ENCODE results near the gene RAD51B.
"Not testable (repeated sequence)": the region's sequence is repeated elsewhere in the genome, so short reads cannot be mapped to it uniquely, and the experiment has no call there.

Gene RAD51B

DNA sequence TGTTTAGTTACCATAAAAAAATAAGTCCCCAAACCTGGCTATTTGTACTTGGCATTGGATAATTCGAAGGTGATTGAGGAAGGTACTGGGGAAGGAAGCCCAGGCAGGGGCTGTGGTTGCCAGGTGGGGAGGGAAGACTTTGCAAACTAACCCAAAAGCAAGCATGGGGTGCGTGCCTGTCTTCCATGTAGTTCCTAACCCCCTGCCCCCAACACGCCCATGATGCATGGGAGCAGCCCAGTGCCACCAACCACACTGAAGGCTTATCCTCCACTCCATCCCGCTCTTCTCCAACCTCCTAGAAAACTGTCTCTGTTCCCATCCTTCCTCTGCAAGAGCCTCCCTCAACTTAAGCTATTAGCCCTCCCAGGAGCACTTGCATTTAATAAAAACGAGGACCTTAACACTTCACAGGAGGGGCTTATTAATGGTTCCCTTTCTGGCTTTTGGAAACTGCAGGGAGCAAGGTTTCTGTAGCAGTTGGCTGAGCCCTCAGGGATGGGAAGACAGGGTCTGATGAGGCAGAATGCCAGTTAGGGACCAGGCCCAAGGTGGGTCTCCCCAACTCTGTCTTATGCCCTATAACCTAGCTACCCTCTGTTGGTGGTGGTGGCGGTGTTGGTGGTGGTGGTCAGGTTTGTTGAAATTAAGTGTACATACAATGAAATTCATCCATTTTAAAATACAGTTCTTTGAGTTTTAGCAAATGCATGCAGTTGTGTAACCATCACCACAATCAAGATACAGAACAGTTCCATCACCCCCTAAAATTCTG is 877.3 kb downstream of the RAD51B start:
- H2AFZ ChIP-seq: no peak overlapping the region
- no peak overlapping the region for H3K9ac ChIP-seq

GRCh38 chr14:68698773-68699172 is 879.2 kb downstream of the RAD51B start:
- not testable (repeated sequence) for H3K4me3 ChIP-seq (ENCODE audit: low read depth, low read length); H3K27me3 ChIP-seq (ENCODE audit: control insufficient read depth, insufficient read depth, low read length); H3K9me3 ChIP-seq (ENCODE audit: control insufficient read depth, low read length); H3K36me3 ChIP-seq (ENCODE audit: control insufficient read depth, insufficient read depth, low read length); H3K4me1 ChIP-seq; H2AFZ ChIP-seq; H3K79me2 ChIP-seq; H3K4me2 ChIP-seq (ENCODE audit: low read length); H3K27ac ChIP-seq; H3K9ac ChIP-seq

More for the DNA sequence above, 877.3 kb downstream of the RAD51B start:
- no peaks in the 10 kb centered on the region for H3K79me2 ChIP-seq
- no peaks in the 10 kb centered on the region for H3K36me3 ChIP-seq (ENCODE audit: control insufficient read depth, insufficient read depth, low read length)
- no peak overlapping the region for H3K27ac ChIP-seq
- TF ChIP-seq, protein P1, sequence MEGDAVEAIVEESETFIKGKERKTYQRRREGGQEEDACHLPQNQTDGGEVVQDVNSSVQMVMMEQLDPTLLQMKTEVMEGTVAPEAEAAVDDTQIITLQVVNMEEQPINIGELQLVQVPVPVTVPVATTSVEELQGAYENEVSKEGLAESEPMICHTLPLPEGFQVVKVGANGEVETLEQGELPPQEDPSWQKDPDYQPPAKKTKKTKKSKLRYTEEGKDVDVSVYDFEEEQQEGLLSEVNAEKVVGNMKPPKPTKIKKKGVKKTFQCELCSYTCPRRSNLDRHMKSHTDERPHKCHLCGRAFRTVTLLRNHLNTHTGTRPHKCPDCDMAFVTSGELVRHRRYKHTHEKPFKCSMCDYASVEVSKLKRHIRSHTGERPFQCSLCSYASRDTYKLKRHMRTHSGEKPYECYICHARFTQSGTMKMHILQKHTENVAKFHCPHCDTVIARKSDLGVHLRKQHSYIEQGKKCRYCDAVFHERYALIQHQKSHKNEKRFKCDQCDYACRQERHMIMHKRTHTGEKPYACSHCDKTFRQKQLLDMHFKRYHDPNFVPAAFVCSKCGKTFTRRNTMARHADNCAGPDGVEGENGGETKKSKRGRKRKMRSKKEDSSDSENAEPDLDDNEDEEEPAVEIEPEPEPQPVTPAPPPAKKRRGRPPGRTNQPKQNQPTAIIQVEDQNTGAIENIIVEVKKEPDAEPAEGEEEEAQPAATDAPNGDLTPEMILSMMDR (IDR thresholded peaks at IDR 0.05): no peak
- no peak overlapping the region for H3K4me2 ChIP-seq (ENCODE audit: low read length)
- no peaks in the 10 kb centered on the region for H3K4me1 ChIP-seq
- no peaks in the 10 kb centered on the region for H3K27me3 ChIP-seq (ENCODE audit: control insufficient read depth, insufficient read depth, low read length)
- no peaks in the 10 kb centered on the region for H3K9me3 ChIP-seq (ENCODE audit: control insufficient read depth, low read length)
- H3K4me3 ChIP-seq (ENCODE audit: low read depth, low read length): no peak overlapping the region

DNA sequence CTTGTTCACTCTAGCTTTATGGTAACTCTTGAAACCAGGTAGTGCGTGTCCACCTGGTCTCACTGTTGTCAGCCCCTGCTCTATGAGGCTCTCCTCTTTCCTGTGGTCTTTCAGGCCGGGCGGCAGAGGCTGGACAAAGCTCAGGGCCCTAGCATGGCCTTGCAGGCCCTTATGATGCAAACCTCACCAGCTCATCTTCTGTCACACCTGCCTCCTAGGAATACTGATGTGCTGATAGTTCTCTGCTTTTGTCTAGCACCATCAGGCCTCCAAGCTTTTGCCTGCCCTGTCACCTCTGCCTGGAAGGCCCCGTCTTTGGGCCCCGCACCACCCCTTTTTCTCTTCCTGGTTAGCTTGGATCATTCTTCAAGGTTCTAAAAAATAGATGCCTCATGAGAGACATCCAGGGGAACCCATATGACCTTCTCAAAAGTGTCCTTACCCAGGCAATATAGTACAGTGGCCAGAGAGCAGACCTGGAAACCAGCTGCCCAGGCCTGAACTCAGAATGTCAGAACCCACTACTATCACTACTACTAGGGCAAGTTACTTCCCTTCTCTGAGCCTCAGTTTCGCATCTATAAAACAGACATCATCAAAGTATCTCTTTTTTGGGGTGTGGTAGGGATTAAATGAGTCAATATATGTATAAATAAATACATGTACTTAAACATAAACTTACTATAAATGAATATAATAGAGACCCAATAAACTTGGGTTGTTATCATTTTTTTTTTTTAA is 881.6 kb downstream of the RAD51B start:
- H2AFZ ChIP-seq: no peak overlapping the region
- H3K4me2 ChIP-seq (ENCODE audit: low read length): no peak overlapping the region
- H3K9ac ChIP-seq: no peak overlapping the region
- H3K36me3 ChIP-seq (ENCODE audit: control insufficient read depth, insufficient read depth, low read length): no peaks in the 10 kb centered on the region
- no peaks in the 10 kb centered on the region for H3K79me2 ChIP-seq
- TF ChIP-seq, protein P1 (IDR thresholded peaks at IDR 0.05): no peak
- no peaks in the 10 kb centered on the region for H3K9me3 ChIP-seq (ENCODE audit: control insufficient read depth, low read length)
- no peak overlapping the region for H3K4me3 ChIP-seq (ENCODE audit: low read depth, low read length)
- H3K4me1 ChIP-seq: peaks cover 3% of the 10 kb centered on the region
- H3K27ac ChIP-seq: no peak overlapping the region
- H3K27me3 ChIP-seq (ENCODE audit: control insufficient read depth, insufficient read depth, low read length): no peaks in the 10 kb centered on the region

DNA sequence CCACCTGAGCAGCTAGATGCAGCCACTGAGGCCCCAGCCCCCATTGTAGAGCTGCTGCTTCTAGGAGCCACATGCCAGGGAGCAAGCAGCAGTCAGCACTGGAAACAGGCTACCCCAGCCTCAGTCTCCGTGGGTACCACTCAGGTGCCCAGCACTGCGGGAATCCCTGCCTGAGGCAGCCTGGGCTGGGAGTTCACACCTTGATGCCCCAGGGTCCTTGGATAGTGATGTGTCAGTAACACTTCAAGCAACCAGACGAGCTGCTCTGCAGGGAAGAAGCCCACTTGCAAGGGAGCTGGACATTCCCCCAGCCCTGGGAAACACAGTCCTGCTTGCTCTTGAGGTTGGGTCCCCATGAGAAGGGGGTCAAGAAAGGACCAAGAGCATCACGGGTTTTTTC is 882.6 kb downstream of the RAD51B start:
- no peaks in the 10 kb centered on the region for H3K79me2 ChIP-seq
- no peak overlapping the region for H3K4me3 ChIP-seq (ENCODE audit: low read depth, low read length)
- peaks cover 3% of the 10 kb centered on the region for H3K4me1 ChIP-seq
- H3K27me3 ChIP-seq (ENCODE audit: control insufficient read depth, insufficient read depth, low read length): no peaks in the 10 kb centered on the region
- no peak overlapping the region for H3K9ac ChIP-seq
- TF ChIP-seq, protein P1 (IDR thresholded peaks at IDR 0.05): no peak
- no peak overlapping the region for H3K4me2 ChIP-seq (ENCODE audit: low read length)
- no peak overlapping the region for H3K27ac ChIP-seq
- no peak overlapping the region for H2AFZ ChIP-seq
- no peaks in the 10 kb centered on the region for H3K36me3 ChIP-seq (ENCODE audit: control insufficient read depth, insufficient read depth, low read length)
- no peaks in the 10 kb centered on the region for H3K9me3 ChIP-seq (ENCODE audit: control insufficient read depth, low read length)

DNA sequence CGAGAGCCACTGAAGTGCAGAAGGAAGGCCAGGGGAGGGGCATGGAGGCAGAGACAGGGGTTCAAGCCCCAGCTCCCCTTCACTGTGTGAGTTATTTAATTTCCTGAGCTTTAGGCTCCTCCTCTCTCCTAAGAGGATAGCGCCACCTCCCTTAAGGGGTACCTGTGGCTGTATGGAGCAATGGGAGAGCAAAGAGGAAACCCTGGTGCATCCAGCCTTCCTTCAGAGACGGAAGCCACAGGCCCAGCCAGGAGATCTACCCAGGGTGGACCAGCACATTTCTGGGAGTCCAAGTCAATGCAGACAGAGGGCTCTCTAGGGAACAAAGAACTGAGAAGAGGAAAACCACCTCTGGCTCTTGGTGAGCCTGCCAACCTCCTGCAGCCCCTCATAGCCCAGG is 883.0 kb downstream of the RAD51B start:
- H3K4me1 ChIP-seq: peaks cover 3% of the 10 kb centered on the region
- H3K36me3 ChIP-seq (ENCODE audit: control insufficient read depth, insufficient read depth, low read length): no peaks in the 10 kb centered on the region
- H3K9ac ChIP-seq: no peak overlapping the region
- no peaks in the 10 kb centered on the region for H3K9me3 ChIP-seq (ENCODE audit: control insufficient read depth, low read length)
- no peaks in the 10 kb centered on the region for H3K27me3 ChIP-seq (ENCODE audit: control insufficient read depth, insufficient read depth, low read length)
- no peak overlapping the region for H3K27ac ChIP-seq
- no peaks in the 10 kb centered on the region for H3K79me2 ChIP-seq
- no peak overlapping the region for H2AFZ ChIP-seq
- H3K4me2 ChIP-seq (ENCODE audit: low read length): no peak overlapping the region
- TF ChIP-seq, protein P1 (IDR thresholded peaks at IDR 0.05): no peak
- no peak overlapping the region for H3K4me3 ChIP-seq (ENCODE audit: low read depth, low read length)

All from parathyroid adenoma (tissue), 2 donors.